HG03066 (cell line): Measurements from ENCODE around the gene ATP2C2.
"Not testable (repeated sequence)": the region's sequence is repeated elsewhere in the genome, so short reads cannot be mapped to it uniquely, and the experiment has no call there.

Experiments
- ATAC-seq: cut with Tn5 transposase; IDR thresholded peaks from one replicate; pipeline ENCODE4 v1.9.1; 2021; ENCODE audit warnings: low read depth; ENCODE audit not compliant: unreplicated experiment

Gene ATP2C2

DNA sequence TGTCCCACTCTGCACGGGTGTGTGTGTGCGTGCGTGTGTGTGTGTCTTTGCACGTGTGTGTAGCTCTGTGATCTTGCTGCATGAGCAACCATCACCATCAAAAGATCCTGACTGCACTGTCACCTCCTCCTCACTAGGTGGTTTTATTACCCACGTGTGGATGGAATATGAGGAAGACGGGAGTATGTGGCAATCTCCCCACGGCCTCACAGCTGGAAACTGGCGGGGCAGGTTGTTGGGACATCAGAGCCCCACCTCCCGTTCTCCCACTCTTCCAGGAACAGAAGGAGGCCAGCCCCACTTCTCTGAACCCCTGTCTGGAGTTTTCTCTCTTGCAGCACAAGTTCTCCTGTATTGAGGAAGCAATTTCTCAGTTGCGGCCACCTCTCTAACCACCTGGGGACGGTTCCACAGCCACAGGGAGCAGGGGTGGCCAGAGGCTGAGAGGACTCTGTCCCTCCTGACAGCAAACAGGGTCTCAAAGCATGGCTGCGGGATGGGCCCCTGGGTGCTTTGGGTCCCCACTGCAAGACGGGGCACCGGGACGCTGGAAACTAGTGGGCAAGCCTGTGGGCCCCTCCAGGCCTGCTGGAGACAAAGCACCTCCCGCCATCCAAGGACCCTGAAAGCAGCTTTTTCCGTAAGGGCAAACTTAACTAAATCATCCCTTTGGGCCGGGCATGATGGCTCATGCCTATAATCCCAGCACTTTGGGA lies 27.9 kb upstream of the ATP2C2 start:
- no peak for ATAC-seq

DNA sequence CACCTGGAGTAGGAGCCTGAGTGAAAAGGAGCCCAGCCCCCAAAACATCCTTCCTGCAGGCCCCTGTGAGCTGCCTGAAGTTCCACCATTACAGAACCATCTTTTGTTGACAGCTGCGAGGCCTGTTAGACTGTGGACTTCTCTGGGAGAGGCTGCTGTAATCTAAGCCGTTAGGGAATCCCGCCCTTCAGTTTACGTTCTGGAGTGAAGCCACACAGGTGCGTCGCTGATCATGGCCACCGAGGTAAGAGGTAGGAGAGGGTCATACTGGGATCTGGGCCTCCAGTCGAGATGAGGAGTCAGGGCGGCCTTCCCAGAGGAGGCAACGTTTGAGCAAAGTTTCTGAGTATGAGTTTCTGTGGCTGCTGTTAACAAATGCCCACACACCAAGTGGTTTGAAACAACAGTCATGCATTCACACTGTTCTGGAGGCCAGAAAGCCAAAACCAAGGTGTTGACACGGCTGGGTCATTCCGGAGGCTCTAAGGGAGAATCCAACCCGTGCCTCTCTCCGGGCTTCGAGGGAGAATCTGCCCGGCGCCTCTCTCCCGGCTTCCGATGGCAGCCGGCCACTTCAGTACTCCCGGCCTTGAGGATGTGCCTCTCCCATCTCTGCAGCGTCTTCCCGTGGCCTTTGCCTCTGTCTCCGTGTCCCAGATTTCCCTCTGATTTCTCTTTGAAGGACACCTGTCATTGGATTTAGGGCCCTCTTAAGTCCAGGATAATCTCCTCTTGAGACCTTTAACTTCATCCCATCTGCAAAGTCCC lies 26.6 kb upstream of the ATP2C2 start:
- no peak for ATAC-seq

DNA sequence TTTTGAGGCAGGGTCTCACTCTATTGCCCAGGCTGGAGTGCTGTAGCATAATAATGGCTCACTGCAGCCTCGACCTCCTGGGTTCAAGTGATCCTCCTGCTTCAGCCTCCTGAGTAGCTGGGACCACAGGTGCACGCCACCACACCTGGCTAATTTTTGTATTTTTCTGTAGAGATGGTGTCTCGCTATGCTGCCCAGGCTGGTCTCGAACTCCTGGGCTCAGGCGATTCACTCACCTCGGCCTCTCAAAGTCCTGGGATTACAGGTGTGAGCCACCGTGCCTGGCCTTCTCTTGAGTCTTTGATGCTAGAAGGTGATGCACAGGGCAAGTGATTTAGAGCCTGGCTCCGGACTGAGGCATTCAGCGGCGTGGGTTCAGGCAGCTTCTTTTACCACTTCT lies 24.5 kb upstream of the ATP2C2 start:
- not testable (repeated sequence) for ATAC-seq

DNA sequence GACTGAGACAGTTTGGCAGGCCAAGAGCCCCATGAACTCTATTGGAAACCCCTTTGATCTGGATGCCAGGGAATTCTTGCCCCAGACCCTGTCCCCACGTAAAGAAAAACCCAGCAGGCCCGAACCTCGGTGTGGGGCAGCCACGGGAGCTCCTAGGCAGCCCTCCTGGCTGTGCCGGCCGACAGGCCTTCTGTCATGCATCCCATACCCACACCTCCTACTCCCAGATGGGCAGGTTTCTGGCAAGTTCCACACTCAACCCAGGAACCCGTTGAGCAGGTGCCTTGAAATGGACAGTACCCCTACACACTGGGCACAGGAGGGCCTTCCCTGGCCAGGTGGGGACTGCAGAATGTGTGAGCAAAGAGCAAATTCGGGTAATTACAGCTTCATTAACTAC lies 23.6 kb upstream of the ATP2C2 start:
- ATAC-seq: no peak

DNA sequence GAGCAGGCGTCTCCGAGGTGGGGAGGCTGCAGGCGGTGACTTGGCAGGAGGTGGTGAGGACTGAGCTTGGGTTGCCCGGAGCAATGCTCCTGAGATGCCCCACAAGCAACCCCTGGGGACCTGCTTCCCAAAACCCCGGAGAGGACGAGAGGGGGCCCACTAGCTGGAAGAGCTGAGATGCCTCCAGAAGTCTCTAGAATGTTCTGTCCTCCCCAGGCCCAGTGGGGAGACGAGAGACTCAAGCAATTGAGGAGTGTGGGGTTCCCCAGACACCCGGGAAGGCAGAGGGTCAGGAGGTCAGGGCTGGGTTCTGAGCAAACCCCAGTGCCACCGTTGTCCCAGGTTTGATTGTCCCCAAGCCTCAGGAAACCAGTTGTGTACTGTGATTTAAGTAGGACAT lies 21.2 kb upstream of the ATP2C2 start:
- ATAC-seq: no peak

DNA sequence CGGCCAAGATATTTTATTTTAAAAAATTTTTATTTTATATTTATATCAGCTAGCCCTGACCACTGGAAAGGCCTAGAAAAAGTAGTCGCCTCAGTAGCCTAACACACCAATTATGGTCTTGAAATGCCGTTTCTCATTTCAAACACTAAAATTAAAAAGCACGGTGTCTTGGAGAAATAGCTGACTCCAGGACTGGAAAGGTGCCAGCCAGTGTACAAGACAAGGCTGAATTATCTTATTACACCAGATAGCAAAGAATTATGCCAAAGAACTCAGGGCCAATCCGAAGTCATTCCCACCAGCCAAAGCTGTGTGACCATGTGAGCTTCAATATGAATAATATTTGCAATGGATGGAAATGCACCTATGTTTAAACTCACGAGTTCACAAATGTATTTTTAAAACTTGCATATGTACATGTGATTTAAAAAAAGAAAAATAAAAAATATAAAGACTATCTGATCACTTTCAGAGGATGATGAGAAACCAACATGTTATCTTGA lies 19.9 kb upstream of the ATP2C2 start:
- ATAC-seq: no peak

DNA sequence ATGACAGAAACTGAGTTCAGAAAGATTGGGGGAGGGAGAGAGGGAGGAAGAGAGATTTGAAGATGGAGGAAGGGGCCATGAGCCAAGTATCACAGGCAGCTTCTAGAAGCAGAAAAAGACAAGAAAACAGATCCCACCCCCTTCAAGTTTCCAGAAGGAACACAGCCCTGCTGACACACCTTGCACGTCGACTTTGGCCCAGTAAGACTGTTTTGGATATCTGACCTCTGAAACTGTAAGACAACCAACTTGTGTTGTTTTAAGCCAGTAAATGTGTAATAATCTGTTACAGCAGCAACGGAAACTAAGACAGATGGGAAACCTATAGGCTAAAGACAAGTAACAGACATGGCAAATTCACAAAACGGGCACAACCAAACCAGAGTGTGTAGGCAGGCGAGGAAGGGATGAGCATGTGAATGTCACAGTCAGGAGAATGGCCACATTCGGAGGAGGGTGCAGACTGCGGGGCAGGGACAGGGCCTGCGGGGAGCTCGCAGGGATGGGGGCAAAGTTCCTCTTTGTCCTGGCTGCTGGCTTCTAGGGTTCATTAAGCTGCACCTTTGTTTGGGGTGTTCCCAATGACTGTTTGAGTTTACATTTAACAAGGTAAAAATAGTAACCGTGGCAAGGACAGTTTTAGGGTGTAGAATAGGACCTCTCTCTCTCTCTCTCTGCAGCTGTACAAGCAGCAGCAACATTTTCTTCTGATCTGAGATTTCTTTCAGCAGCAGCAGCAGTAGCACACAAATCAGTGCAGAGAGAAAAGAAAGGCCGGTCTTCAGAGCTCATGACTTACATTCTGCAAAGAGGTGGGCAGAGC lies 18.3 kb upstream of the ATP2C2 start:
- ATAC-seq: no peak

DNA sequence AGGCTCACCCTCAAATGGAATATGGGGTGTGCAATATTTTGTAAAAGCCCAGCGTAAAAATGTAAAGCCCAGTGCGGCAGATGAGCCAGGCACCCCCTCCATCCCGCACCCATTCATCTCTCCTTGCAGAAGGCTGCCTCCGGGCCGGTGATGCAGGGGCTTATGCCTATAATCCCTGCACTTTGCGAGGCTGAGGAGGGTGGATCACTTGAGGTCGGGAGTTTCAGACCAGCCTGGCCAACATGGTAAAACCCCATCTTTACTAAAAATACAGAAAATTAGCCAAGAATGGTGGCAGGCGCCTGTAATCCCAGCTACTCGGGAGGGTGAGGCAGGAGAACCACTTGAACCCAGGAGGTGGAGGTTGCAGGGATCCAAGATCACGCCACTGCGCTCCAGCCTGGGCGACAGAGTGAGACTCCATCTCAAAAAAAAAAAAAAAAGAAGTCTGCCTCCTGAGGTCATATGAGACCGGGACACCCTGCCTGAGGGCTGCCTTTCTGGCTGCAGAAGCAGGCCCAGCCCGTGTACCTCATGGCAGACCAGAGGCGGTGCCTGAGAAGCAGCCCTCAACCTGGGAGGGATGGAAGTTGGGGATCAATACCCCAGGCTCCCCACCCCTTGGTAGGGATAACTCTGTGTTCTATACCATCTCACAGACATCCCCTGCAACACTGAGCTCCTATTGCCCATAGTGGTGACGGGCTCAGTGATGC lies 17.5 kb upstream of the ATP2C2 start:
- ATAC-seq: no peak

DNA sequence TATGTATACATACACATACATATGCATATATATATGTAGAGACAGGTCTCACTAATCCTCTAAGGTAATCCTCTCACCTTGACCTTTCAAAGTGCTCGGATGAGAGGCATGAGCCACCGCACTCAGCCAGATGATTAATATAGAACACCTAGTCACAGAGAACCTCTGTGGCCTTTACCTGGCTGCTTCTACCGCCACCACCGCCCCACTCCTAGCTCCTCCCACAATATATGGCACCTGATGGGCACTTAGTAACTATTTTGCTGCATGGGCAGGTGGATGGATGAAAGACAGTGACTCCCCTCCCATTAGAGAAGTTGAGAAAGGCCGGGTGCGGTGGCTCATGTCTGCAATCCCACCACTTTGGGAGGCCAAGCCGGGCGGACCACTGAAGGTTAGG lies 16.7 kb upstream of the ATP2C2 start:
- no peak for ATAC-seq

DNA sequence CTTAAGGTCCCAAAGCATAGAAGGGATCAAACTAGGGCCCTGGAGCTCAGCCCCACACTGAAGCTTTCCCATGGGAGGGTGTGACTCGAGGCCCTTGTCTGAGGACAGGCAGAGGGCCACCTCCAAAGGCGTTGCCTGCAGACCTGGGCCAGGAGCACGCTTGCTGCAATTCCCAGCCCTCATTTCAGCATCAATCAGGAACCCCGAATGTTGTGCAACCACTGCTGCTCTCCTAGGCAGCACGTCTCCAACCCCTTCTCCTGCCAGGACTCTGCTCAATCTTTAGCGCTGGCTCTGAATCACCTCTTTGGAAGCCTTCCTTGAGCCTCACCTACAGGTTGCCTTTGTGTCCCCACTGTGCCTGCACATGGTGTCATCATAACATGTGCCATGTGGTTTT lies 14.0 kb upstream of the ATP2C2 start:
- ATAC-seq: no peak

DNA sequence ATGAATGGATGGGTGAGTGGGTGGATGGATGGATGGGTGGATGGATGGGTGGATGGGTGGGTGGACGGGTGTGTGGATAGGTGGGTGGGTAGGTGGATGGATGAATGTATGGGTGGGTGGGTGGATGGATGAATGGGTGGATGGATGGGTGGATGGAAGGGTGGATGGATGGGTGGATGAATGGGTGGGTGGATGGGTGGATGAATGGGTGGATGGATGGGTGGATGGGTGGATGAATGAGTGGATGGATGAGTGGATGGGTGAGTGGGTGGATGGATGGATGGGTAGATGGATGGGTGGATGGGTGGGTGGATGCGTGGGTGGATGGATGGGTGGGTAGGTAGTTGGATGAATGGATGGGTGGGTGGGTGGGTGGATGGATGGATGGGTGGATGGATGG lies 13.2 kb upstream of the ATP2C2 start:
- ATAC-seq: no peak

DNA sequence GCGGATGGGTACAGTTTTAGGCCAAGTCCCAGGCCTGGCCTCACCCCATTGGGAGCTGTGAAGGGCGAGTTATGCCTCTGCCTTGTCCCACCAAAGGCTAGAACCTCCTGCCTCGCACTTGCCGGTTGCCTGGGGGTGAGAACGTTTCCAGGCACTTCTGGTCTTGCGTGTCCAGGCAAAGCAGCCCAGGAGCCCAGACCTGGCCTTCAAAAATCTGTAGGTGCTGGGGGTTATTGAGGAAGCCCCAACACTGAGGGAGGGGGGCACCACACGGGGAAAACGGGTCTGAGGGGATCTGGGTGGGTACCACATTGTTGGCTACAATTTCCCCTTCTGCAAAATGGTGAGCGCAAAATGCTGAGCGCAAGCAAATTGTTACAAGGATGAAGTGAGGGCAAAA lies 12.2 kb upstream of the ATP2C2 start:
- ATAC-seq: no peak

DNA sequence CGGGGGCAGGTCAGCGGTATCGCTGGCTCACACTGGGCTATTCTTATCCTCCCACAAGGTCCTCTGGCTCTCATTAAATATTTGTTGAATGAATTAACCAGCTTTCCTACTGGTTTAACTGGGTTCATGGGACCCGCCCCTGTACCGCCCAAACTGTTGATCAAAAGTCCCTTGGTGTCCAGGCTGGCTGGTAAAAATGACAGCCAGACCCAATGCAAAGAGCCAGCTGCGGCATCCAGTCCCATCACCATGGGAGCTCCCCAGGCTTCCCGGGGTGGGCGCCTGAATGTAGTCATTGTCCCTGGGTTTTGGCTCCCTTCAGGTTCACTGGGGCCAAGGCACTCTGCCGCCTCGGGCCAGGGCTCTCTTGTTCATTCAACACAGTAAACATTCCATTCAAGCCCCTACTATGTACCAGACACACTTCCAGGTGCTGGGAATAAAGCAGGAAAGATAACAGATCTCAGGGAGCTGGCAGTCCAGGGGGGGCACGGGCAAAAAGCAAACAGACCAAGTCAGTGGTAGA lies 11.7 kb upstream of the ATP2C2 start:
- ATAC-seq: no peak

DNA sequence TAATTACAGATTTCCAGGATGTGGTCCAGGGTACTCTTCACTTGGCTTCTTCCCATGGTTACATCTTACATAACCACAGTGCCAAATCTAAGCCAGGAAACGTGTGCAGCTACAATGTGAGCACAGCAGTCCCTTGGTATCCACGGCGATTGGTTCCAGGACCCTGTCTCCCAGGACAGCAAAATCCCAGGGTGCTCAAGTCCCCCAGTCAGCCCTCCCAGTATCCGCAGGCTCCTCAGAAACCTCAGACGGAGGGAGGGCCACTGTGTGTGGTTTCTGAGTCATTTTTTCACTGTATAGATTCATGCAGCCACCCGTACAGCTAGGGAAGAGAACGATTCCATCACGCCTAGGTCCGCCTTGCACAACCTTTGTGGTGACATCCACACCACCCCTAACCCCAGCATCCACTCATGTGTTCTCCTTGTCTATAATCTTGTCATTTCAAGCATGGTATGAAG lies 11.1 kb upstream of the ATP2C2 start:
- no peak for ATAC-seq

DNA sequence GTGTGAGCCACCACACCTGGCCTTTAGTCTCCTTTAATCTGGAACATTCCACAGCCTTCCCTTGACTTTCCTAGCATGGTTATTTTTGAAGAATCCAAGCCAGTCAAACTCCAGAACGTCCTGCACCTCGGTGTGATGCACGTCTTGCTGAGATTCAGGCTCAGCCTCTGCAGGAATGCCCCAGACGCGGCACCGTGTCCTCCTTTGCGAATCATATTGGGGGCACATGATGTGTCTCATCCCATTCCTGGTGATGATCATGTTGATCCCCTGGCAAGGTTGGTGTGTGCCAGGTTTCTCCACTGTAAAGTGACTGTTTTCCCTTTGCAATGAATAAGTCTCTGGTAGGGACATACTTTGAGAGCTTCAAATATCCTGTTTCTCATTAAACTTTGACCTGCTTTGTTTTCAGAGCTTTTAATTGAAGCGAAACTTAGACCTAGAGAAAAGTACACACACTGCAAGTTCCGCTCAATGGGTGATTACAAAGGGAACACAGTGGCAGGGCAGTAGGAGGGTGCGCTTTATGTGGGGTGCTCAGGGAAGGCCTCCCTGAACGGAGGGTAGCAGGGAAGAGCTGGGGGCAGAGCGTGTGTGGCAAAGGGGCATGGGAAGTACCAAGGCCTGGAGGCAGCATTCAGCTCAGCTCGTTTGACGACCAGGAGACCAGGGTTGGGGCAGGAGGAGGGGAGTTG lies 9.6 kb upstream of the ATP2C2 start:
- ATAC-seq: no peak

DNA sequence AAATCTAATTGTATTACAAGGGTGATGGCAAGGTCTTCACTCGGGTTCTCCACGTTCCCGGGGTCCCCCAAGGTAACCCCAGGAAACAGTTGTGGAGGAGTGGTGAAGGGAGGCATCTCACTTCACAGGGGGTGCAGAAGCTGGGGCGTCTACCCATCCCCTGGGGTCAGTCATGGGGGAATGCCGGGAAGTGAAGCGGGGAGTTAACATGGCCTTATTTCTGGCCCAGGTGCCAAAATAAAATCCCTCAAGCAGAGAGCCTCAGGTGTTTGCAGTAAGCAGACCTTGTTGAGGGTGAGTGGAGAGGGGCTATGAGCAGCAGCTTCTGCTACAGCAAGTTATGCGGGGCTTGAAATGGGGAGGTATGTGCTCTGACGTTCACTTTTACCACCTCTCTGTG lies 9.0 kb upstream of the ATP2C2 start:
- ATAC-seq: no peak

DNA sequence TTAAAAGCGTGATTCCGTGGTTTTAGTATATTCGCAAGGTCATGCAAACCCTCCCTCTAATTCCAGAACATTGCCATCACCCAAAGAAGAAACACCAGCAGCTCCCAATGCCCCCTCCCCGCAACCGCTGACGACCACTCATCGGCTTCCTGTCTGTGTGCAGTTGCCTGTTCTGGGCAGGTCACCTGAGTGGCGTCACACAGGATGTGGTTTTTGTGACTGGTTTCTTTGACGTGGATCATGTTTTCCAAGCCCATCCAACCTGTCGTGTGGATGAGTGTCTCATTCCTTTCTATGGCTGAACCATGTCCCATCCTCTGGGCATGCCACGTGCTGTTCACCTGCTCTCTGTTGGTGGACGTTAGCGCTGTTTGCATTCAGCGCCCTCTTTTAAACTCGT lies 8.2 kb upstream of the ATP2C2 start:
- no peak for ATAC-seq

DNA sequence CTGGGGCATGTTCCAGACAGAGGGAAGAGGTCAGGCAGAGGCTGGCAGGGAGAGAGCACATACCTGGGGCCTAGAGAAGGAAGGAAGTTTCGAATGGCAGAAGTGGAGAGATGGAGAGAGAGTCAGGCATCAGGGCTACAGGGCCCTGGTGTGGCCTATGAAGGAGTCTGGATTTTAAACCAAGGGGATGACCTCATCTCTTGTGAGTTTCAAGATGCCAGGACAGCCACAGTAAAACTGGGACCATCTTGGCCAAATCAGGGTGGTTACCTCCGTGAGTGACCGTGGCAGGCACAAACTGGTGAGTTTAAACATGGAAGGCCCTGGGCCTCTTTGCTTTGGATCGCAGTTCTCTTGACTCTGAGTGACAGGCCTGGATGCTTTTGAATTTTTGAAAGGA lies 7.6 kb upstream of the ATP2C2 start:
- ATAC-seq: no peak

DNA sequence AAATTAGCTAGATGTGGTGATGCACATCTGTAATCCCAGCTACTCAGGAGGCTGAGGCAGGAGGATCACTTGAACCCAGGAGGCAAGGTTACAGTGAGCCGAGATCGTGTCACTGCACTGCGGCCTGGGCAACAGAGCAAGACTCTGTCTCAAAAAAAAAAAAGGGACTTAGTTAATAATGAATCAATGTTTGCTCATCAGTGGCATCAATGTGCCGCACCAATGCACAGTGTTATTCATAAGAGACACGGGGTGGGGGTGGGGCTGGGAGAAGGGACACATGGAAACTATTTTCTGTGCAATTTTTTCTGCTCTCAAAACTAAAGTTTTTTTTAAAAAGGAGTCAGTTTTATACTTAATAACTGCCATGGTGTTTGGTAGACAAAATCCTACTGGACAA lies 6.8 kb upstream of the ATP2C2 start:
- no peak for ATAC-seq

DNA sequence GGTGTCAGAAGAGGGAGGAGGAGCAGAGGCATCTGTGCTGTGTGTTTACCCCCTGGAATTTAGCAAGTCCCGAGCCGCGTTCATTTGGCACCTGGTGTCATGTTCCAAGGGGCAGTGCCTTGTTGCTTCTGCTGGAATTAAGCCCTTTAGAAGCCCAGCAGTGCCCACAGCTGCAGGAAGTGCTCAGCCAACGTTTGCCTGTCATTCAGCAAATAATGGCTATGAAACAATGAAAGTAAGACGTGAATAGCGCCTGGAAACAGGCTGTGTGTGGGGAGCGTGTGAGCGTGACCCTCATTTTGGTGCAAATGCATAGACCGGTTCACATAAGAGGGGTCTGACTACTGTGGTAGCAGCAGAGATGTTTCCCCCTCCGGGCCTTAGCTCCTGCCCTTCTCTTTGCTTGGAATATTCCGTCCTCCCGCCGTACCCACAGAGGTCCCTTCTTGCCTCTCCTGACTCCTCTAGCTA lies 5.8 kb upstream of the ATP2C2 start:
- no peak for ATAC-seq
